IPS-18c (cell line): ENCODE results near the gene LIMS2.

Experiments
- H3K4me3 ChIP-seq: 2 replicates; pipeline ENCODE4 v1.7.0; 2013; ENCODE audit warnings: low read depth, mild to moderate bottlenecking, low read length, moderate library complexity; ENCODE audit not compliant: insufficient read depth
- H3K9me3 ChIP-seq: one replicate; pipeline ENCODE4 v1.6.1; 2013; ENCODE audit warnings: mild to moderate bottlenecking, low read length, moderate library complexity; ENCODE audit not compliant: control insufficient read depth, insufficient read depth

LIMS2 gene

GRCh38 chr2:127624320-127624755 is 51.0 kb downstream of the LIMS2 start:
- no peaks in the 10 kb centered on the region for H3K9me3 ChIP-seq
- no peak overlapping the region for H3K4me3 ChIP-seq

GRCh38 chr2:127623388-127624319 is 51.7 kb downstream of the LIMS2 start:
- Histone ChIP-seq H3K4me3 (no peak overlapping the region), H3K9me3 (no peaks in the 10 kb centered on the region)

- Histone ChIP-seq H3K4me3 (no peak overlapping the region), H3K9me3 (no peaks in the 10 kb centered on the region)
Observed at GRCh38 chr2:127622561-127623387, 52.6 kb downstream of the LIMS2 start.

DNA sequence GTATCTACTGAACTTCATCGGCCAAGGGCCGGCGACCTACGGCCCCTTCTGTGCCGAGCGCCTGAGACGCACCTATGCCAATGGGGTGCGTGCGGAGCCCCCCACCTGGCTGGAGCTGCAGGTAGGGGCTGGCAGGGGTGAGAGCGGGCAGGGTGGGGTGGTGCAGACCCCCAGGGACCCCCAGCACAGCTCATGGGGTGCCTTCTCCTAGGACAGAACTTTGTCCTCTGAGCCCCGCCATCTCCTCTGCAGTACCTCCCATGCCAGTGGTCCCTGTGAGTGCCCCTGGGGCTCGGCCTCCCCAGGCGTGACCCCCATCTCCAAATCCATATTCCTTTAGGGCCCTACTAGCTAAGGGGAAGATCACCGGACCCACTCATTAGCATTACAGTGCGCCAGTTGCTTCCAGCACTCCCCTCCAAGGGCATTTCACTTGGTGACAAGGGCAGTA is 53.3 kb downstream of the LIMS2 start:
- no peaks in the 10 kb centered on the region for H3K9me3 ChIP-seq
- H3K4me3 ChIP-seq = no peak overlapping the region

- no peak overlapping the region for H3K4me3 ChIP-seq
- no peaks in the 10 kb centered on the region for H3K9me3 ChIP-seq
Observed at GRCh38 chr2:127620866-127621265, 54.5 kb downstream of the LIMS2 start.

GRCh38 chr2:127619877-127620705 is 55.2 kb downstream of the LIMS2 start:
- no peaks in the 10 kb centered on the region for H3K9me3 ChIP-seq
- no peak overlapping the region for H3K4me3 ChIP-seq

GRCh38 chr2:127619203-127619590 is 56.1 kb downstream of the LIMS2 start:
- Histone ChIP-seq H3K4me3 (no peak overlapping the region), H3K9me3 (no peaks in the 10 kb centered on the region)

DNA sequence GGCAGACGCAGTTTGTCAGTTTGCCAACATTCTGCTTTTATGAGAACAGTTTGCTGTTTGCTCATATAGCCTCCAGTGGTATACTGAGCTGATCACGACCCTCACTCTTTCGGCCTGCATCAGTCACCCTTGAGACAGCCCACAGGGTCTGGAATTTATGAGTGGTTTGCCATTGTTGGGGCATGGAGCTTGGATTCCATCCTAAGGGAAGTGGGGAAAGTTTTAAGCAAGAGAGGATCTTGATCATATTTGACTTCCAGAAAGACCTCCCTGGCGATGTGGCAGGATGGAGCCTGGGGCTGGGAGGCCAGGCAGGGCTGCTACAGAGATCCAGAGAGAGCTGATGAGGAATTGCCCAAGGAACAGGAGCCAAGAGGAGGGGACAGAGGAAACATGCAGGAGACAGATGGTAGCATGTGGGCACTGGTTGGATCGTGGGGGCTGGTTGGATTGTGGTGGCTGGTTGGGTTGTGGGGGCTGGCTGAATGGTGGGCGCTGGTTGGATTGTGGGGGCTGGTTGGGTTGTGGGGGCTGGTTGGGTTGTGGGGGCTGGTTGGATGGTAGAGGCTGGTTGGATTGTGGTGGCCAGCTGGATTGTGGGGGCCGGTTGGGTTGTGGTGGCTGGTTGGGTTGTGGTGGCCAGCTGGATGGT is 56.7 kb downstream of the LIMS2 start:
- H3K4me3 ChIP-seq = no peak overlapping the region
- H3K9me3 ChIP-seq = no peaks in the 10 kb centered on the region

- H3K9me3 ChIP-seq = no peaks in the 10 kb centered on the region
- no peak overlapping the region for H3K4me3 ChIP-seq
Observed at GRCh38 chr2:127615511-127616166, 59.7 kb downstream of the LIMS2 start.

DNA sequence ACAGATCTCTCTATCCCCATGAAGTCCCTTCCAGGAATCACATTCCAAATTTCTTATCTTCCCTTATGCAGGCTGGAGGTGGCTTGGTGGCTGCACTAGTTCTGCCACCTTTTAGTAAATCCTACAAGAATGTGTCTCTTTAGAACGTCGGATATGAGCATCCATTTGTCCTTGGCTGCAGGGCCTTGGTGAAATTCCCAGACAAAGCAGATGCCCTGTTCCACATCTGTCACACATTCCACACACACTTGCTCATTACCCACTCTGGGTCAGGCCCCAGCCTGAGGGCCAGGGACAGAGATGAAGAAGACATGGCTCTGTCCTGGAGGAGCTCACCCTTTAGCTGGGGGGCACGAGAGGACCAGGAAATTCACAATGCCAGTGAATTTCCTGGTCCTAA is 60.6 kb downstream of the LIMS2 start:
- Histone ChIP-seq H3K9me3 (no peaks in the 10 kb centered on the region), H3K4me3 (no peak overlapping the region)

DNA sequence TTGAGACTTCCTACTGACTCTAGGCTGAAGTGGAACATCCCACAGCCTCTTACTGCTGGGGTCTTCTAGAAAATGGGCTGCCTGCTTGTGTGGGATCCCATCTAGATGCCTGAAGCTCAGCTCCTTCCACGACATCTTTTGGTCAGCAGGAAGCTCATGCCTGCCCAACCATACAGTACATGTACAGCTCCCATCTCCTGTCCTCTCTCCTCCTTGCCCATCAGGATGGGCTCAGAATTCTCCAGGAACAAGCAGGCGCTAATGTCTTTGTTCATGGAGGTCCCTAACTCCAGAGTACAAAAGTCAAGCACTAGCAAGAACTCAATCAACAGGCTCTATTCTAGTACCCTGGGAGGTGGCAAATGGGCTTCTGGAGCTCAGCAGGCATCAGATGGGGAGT is 61.1 kb downstream of the LIMS2 start:
- Histone ChIP-seq H3K4me3 (no peak overlapping the region), H3K9me3 (no peaks in the 10 kb centered on the region)

- Histone ChIP-seq H3K4me3 (no peak overlapping the region), H3K9me3 (no peaks in the 10 kb centered on the region)
Observed at GRCh38 chr2:127612111-127612822, 63.1 kb downstream of the LIMS2 start.

DNA sequence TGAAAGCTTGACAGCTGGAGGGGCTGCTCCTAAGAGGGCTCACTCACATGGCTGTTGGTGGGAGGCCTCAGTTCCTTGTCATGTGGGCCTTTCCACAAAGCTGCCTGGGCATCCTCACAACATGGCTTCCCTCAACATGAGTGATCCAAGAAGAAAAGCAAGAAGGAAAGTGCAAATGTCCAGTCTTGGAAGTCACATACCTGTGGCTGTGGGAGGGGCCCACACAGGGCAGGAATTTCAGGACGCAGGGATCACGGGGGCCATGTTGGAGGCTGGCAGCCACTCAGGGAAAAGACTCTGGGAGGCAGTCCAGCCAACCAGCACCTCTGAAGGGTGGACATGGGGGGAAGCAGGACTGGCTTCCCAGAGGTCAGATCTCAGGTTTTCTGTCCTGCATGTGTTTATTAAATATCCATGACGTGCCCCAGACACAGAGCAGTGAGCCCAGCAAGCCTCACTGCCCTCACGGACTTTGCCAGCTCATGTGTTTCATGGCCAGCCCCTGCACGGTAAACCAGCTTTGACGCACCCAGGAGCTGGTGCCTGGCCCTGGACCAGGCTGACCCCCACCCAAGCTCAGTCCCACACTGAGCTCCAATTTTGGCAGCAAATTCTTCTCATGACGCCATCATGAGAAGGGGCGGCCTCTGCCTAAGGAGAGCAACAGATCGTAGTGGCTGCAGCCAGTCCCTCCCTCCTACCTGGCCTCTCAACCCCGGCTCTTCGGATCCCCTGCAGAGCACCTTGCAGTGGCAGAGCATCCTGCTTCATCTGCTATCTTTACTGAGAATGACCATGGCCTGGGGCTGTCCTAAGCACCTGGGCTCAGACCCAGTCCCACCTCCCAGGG is 64.0 kb downstream of the LIMS2 start:
- Histone ChIP-seq H3K4me3 (no peak overlapping the region), H3K9me3 (no peaks in the 10 kb centered on the region)

GRCh38 chr2:127610561-127610960 is 64.8 kb downstream of the LIMS2 start:
- no peaks in the 10 kb centered on the region for H3K9me3 ChIP-seq

GRCh38 chr2:127609818-127610217 is 65.5 kb downstream of the LIMS2 start:
- no peaks in the 10 kb centered on the region for H3K9me3 ChIP-seq
- H3K4me3 ChIP-seq = no peak overlapping the region

More at GRCh38 chr2:127610561-127610960, 64.8 kb downstream of the LIMS2 start:
- H3K4me3 ChIP-seq = no peak overlapping the region
